ENCODE data around the gene PHTF1.

Gene PHTF1

GRCh38 chr1:113653741-113654140, 105.5 kb downstream of the PHTF1 start:
- FAIRE-seq (no peak), DNase-seq (ENCODE audit: insufficient read length, low spot score) (no peak)
- no peak for TF ChIP-seq POLR2A (IDR thresholded peaks at IDR 0.05; ENCODE audit: low read depth, low read length)

GRCh38 chr1:113652771-113653170, 106.5 kb downstream of the PHTF1 start:
- FAIRE-seq = peak; percentile 36
- no peak for TF ChIP-seq POLR2A (IDR thresholded peaks at IDR 0.05; ENCODE audit: low read depth, low read length)
- DNase-seq (ENCODE audit: insufficient read length, low spot score) = no peak

DNA sequence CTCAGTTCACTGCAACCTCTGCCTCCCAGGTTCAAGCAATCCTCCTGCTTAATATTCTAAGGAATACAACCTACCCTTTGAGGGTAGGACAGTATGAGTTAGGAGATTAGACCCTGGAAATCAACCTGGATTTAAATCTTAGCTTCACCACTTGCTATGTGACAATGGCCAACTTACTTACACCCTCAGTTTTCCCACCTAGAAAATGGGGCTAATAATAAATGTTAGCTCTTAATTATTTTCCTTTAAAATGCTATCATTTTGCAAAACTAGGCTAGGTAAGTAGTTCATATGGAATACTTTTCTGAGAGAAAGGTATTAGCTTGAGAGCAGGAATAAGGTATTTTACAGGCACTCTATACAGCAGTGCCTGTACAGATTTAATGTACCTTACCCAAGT, 110.8 kb downstream of the PHTF1 start:
- no peak for FAIRE-seq

DNA sequence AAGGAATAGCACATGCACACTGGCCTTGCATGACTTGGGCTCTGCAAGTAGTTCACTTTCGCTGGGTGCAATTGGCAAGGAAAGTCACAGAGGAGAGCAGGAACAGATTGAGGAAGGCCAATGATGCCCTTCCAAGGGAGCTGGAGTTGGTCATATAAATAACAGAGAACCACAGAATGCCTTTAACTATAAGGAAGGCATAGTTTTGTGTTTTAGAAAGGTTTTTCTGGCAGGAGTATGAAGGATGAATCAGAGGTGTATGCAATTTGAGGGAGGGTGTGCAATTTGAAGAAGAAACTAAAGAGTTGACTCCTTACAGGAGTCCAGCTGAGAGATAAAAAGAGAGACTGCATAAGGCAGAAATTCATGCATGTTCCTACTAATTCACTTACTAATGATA, 112.1 kb downstream of the PHTF1 start:
- TF ChIP-seq POLR2A (IDR thresholded peaks at IDR 0.05; ENCODE audit: low read depth, low read length) = no peak
- no peak for DNase-seq (ENCODE audit: insufficient read length, low spot score)
- peak; percentile 75 for FAIRE-seq

More for the DNA sequence above, 110.8 kb downstream of the PHTF1 start:
- no peak for DNase-seq (ENCODE audit: insufficient read length, low spot score)
- TF ChIP-seq POLR2A (IDR thresholded peaks at IDR 0.05; ENCODE audit: low read depth, low read length) = no peak

Data from H54 (cell line).